GM12891 (cell line): Measurements from ENCODE around the gene UPK3B.

Experiments used
- POLR2A ChIP-seq: IDR thresholded peaks from 2 replicates; pipeline ENCODE4 v1.6.1; 2011; ENCODE audit warnings: low read depth, low read length, control low read depth
- POLR2AphosphoS5 ChIP-seq: IDR thresholded peaks from 2 replicates; pipeline ENCODE4 v1.6.1; 2011; ENCODE audit warnings: low read depth, low read length, control low read depth

- no peak for TF ChIP-seq POLR2A
- no peak for TF ChIP-seq POLR2AphosphoS5
Measured at GRCh38 chr7:76505168-76506080, 4.9 kb upstream of the UPK3B start.
